ENCODE results near the gene UPK3BL2. TPM values are rescaled to one million over a fixed set of nuclear protein-coding genes. Genes with fewer than 3 reads are reported as not detected.
"Not testable (repeated sequence)": the region's sequence is repeated elsewhere in the genome, so short reads cannot be mapped to it uniquely, and the experiment has no call there.

Gene UPK3BL2
- total RNA-seq, 1 experiment from 2014 or later, result 36.8 TPM

GRCh38 chr7:102490529-102491075, 52.9 kb downstream of the UPK3BL2 start:
- H4K20me1 ChIP-seq (ENCODE audit: insufficient read depth); H3K4me2 ChIP-seq; H3F3A ChIP-seq (ENCODE audit: insufficient read depth, low read depth); H2AFZ ChIP-seq; H3K4me3 ChIP-seq; BruUV-seq (replicated peaks); CTCF ChIA-PET; POLR2A ChIA-PET (ENCODE audit: unreplicated experiment); H3K9me2 ChIP-seq (ENCODE audit: insufficient read depth); H3K27me3 ChIP-seq (ENCODE audit: insufficient read depth, low read depth); H3K36me3 ChIP-seq (ENCODE audit: low read depth); H3K27ac ChIP-seq; H3K9me3 ChIP-seq (ENCODE audit: insufficient read depth, low read depth); H3K79me2 ChIP-seq (ENCODE audit: low read depth); H3K4me1 ChIP-seq (replicated peaks; ENCODE audit: insufficient read depth); intact Hi-C loops (cut with micrococcal nuclease; ENCODE audit: unreplicated experiment): not testable (repeated sequence)
- peak in 1 of 2 experiments; percentile 83 for DNase-seq

Other genes starting within 250 kb of the UPK3BL2 start
- not detected in 2 replicates for gene SPDYE6, start 187.3 kb downstream of the UPK3BL2 start, total RNA-seq (2021)
- 34.6 and 43.1 TPM in 2 replicates for gene PRKRIP1, start 147.3 kb downstream of the UPK3BL2 start, total RNA-seq (2021)
- 53.3 and 59.7 TPM in 2 replicates for gene ORAI2, start 110.1 kb downstream of the UPK3BL2 start, total RNA-seq (2021)
- gene ALKBH4, start 78.8 kb downstream of the UPK3BL2 start, total RNA-seq (2021), result 10.9 and 18.1 TPM in 2 replicates
- 35.3 and 57.9 TPM in 2 replicates for gene LRWD1, start 78.7 kb downstream of the UPK3BL2 start, total RNA-seq (2021)
- gene POLR2J, start 64.8 kb downstream of the UPK3BL2 start, total RNA-seq (2021), result 50.2 and 66.9 TPM in 2 replicates
- 1.2 and 5.8 TPM in 2 replicates for gene RASA4B, start 25.9 kb downstream of the UPK3BL2 start, total RNA-seq (2021)
- gene SPDYE2, start 7.5 kb upstream of the UPK3BL2 start, total RNA-seq (2021), result not detected in 2 replicates
- 51.1 and 54.0 TPM in 2 replicates for gene POLR2J3, start 28.9 kb upstream of the UPK3BL2 start, total RNA-seq (2021)
- gene RASA4, start 73.1 kb upstream of the UPK3BL2 start, total RNA-seq (2021), result 25.5 and 44.7 TPM in 2 replicates
- gene UPK3BL1, start 99.1 kb upstream of the UPK3BL2 start, total RNA-seq (2021), result 39.8 and 52.0 TPM in 2 replicates
- gene SPDYE2B, start 106.6 kb upstream of the UPK3BL2 start, total RNA-seq (2021), result not detected in 2 replicates
- 16.4 and 17.6 TPM in 2 replicates for gene POLR2J2, start 128.0 kb upstream of the UPK3BL2 start, total RNA-seq (2021)
- gene FAM185A, start 205.3 kb upstream of the UPK3BL2 start, total RNA-seq (2021), result 9.2 and 13.1 TPM in 2 replicates